Measurements from ENCODE around the gene SUMO4.

DNA sequence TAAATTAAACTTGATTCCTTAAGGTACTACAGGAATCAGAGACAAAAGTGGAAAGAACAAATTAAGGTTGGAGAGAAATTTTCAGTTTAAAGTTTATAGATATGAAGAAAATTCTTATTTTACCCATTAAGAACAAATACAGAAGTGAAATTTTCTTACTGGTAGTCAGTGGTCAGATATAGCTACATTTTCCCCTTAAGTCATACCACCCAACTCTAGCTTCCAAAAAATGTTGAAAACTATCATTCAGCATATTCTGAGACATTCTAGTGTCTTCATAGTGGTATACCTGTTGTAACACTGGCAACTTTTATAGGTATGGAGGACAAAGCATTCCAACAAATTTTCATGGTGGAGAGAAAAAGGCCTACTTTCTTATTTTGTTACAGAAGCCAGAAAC, 15.6 kb upstream of the SUMO4 start:
- TF ChIP-seq POLR2A (IDR thresholded peaks at IDR 0.05; ENCODE audit: extremely low read depth, insufficient read length) = no peak
- TF ChIP-seq, protein P1, sequence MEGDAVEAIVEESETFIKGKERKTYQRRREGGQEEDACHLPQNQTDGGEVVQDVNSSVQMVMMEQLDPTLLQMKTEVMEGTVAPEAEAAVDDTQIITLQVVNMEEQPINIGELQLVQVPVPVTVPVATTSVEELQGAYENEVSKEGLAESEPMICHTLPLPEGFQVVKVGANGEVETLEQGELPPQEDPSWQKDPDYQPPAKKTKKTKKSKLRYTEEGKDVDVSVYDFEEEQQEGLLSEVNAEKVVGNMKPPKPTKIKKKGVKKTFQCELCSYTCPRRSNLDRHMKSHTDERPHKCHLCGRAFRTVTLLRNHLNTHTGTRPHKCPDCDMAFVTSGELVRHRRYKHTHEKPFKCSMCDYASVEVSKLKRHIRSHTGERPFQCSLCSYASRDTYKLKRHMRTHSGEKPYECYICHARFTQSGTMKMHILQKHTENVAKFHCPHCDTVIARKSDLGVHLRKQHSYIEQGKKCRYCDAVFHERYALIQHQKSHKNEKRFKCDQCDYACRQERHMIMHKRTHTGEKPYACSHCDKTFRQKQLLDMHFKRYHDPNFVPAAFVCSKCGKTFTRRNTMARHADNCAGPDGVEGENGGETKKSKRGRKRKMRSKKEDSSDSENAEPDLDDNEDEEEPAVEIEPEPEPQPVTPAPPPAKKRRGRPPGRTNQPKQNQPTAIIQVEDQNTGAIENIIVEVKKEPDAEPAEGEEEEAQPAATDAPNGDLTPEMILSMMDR (IDR thresholded peaks at IDR 0.05; ENCODE audit: low read depth, low read length) = no peak
- no peak for TF ChIP-seq MAX (IDR thresholded peaks at IDR 0.05; ENCODE audit: low read depth, low read length)
- no peak for TF ChIP-seq MYC (IDR thresholded peaks at IDR 0.05; ENCODE audit: low read depth, low read length)

All from NB4 (cell line).